Mucosa of descending colon (tissue), 3 donors: ENCODE results near the gene EDN2. TPM values are rescaled to one million over a fixed set of nuclear protein-coding genes. Genes with fewer than 3 reads are reported as not detected.
A peak's percentile ranks its signal among the peaks of the same experiment; 100 is the strongest.

Experiments
- ATAC-seq: fragments of 200-7000 bp; cut with Tn5 transposase; one replicate; pipeline ENCODE4 v1.9.1; 2020; ENCODE audit warnings: mild to moderate bottlenecking, moderate library complexity
- DNase-seq, 3 donors: peaks; one replicate each; pipeline ENCODE4 v3.0.0-alpha.2; 2020
- H3K36me3 ChIP-seq: fragments of 200-600 bp; one replicate; pipeline ENCODE4 v1.8.0; 2021; ENCODE audit warnings: low read depth, mild to moderate bottlenecking
- H3K4me1 ChIP-seq: fragments of 200-600 bp; one replicate; pipeline ENCODE4 v1.8.0; 2021; ENCODE audit warnings: low read depth, mild to moderate bottlenecking
- H3K4me3 ChIP-seq: fragments of 200-600 bp; one replicate; pipeline ENCODE4 v1.8.0; 2021; ENCODE audit warnings: mild to moderate bottlenecking
- H3K9me3 ChIP-seq: fragments of 200-600 bp; one replicate; pipeline ENCODE4 v1.8.0; 2021; ENCODE audit warnings: mild to moderate bottlenecking
- intact Hi-C, 2 donors: fragments of 100-400 bp; cut with DNase I in 1 of 2; cut with micrococcal nuclease in 1 of 2; formaldehyde crosslinking; loops; one replicate each; pipeline versions ENCODE4 v1.11.0 to v1.11.1; 2022; cut with DNase I, micrococcal nuclease
- total RNA-seq, 3 donors: library from RNA; stranded (reverse); fragmentation: NEBNext Ultra II Directional in 2 of 3; extraction: Animal tissue kit (Norgen Biotek cat#: 25700) in 2 of 3; gene quantifications; one replicate each; pipeline versions ENCODE4 v1.2.1 to v1.2.4, GENCODE V29; 2021 to 2023
- TF ChIP-seq, protein P1 (sequence below): fragments of 200-600 bp; IDR thresholded peaks from one replicate; pipeline ENCODE4 v1.8.0; 2022; ENCODE audit warnings: antibody characterized with exemption, mild to moderate bottlenecking
- donor health status: DM: no; HTN: no; CAD: no; lungs with moderate emphysema.
- donor health status: DM: no; HTN: no; CAD: no.
- donor health status: DM: no; HTN: yes; CAD: no.

EDN2 gene
- total RNA-seq, 3 donors from 2014 or later = 1.6 to 5.8 (median 2.0) TPM

- ATAC-seq (peak; percentile 82), DNase-seq (peak in 1 of 3 donors; percentile 68)
- TF ChIP-seq, protein P1, sequence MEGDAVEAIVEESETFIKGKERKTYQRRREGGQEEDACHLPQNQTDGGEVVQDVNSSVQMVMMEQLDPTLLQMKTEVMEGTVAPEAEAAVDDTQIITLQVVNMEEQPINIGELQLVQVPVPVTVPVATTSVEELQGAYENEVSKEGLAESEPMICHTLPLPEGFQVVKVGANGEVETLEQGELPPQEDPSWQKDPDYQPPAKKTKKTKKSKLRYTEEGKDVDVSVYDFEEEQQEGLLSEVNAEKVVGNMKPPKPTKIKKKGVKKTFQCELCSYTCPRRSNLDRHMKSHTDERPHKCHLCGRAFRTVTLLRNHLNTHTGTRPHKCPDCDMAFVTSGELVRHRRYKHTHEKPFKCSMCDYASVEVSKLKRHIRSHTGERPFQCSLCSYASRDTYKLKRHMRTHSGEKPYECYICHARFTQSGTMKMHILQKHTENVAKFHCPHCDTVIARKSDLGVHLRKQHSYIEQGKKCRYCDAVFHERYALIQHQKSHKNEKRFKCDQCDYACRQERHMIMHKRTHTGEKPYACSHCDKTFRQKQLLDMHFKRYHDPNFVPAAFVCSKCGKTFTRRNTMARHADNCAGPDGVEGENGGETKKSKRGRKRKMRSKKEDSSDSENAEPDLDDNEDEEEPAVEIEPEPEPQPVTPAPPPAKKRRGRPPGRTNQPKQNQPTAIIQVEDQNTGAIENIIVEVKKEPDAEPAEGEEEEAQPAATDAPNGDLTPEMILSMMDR = no peak
- Histone ChIP-seq H3K9me3 (no peaks in the 10 kb centered on the region), H3K4me3 (no peak overlapping the region), H3K36me3 (no peaks in the 10 kb centered on the region), H3K4me1 (peaks cover 24% of the 10 kb centered on the region)
- intact Hi-C loops = no loop called here
Observed at GRCh38 chr1:41515131-41515678, 30.7 kb upstream of the EDN2 start.

GRCh38 chr1:41514381-41514780, 29.9 kb upstream of the EDN2 start:
- Histone ChIP-seq H3K36me3 (no peaks in the 10 kb centered on the region), H3K9me3 (no peaks in the 10 kb centered on the region), H3K4me3 (no peak overlapping the region), H3K4me1 (peaks cover 24% of the 10 kb centered on the region)
- ATAC-seq = peak; percentile 64
- TF ChIP-seq, protein P1 = no peak
- peak; percentile 70 to 82 (median 77) for DNase-seq
- intact Hi-C loops = no loop called here

DNA sequence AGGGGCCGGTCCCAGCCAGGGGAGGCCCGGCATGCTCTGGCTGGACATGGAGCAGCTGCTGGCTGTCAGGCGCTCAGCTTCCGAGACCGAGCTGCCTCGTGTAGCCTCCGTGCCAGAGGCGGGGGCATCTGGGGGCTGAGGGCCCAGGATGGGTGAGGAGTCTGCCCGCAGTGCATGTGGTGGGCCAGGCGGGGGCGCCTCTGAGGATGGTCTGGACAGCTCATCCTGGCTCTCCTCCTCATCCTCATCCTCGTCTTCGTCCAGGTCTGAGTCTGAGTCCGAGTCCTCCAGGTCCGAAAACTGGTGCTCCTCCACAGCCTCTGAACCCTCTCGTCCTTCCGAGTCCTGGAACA, 28.9 kb upstream of the EDN2 start:
- Histone ChIP-seq H3K9me3 (no peaks in the 10 kb centered on the region), H3K4me1 (peaks cover 24% of the 10 kb centered on the region), H3K4me3 (no peak overlapping the region), H3K36me3 (no peaks in the 10 kb centered on the region)
- DNase-seq (peak in 1 of 3 donors; percentile 30), ATAC-seq (no peak)
- intact Hi-C loops = no loop called here
- TF ChIP-seq, protein P1 = no peak

- Histone ChIP-seq H3K9me3 (no peaks in the 10 kb centered on the region), H3K36me3 (no peaks in the 10 kb centered on the region), H3K4me3 (no peak overlapping the region), H3K4me1 (peaks cover 24% of the 10 kb centered on the region)
- DNase-seq (no peak), ATAC-seq (no peak)
- intact Hi-C loops = no loop called here
- TF ChIP-seq, protein P1 = no peak
Observed at GRCh38 chr1:41512701-41513382, 28.4 kb upstream of the EDN2 start.

- Histone ChIP-seq H3K36me3 (no peaks in the 10 kb centered on the region), H3K9me3 (no peaks in the 10 kb centered on the region), H3K4me1 (peaks cover 21% of the 10 kb centered on the region), H3K4me3 (no peak overlapping the region)
- ATAC-seq (no peak), DNase-seq (no peak)
- TF ChIP-seq, protein P1 = no peak
- intact Hi-C loops = no loop called here
Observed at GRCh38 chr1:41511239-41511540, 26.7 kb upstream of the EDN2 start.
